Osteoblast (primary cell): ENCODE data around the gene CTNND2. TPM values are rescaled to one million over a fixed set of nuclear protein-coding genes. Genes with fewer than 3 reads are reported as not detected.

Source experiments
- DNase-seq: peaks from one replicate; pipeline ENCODE4 v3.0.0; 2011; ENCODE audit warnings: low spot score, mixed read lengths; ENCODE audit not compliant: insufficient read length; ENCODE audit errors: missing footprints
- H2AFZ ChIP-seq: 2 replicates; pipeline ENCODE4 v1.6.0; 2011; ENCODE audit warnings: mild to moderate bottlenecking, low read length
- H3K27ac ChIP-seq: 2 replicates; pipeline ENCODE4 v1.5.1; 2011; ENCODE audit warnings: mild to moderate bottlenecking, low read depth, low read length, moderate library complexity
- H3K27me3 ChIP-seq: 2 replicates; pipeline ENCODE4 v1.6.0; 2012; ENCODE audit warnings: mild to moderate bottlenecking, control low read depth, inconsistent platforms, low read length, moderate library complexity; ENCODE audit not compliant: insufficient read depth
- H3K36me3 ChIP-seq: 2 replicates; pipeline ENCODE4 v1.5.1; 2011; ENCODE audit warnings: mild to moderate bottlenecking, low read length, control low read depth, moderate library complexity; ENCODE audit not compliant: insufficient read depth
- H3K4me1 ChIP-seq: 2 replicates; pipeline ENCODE4 v1.5.1; 2011; ENCODE audit warnings: mild to moderate bottlenecking, low read length, control low read depth, moderate library complexity; ENCODE audit not compliant: insufficient read depth
- H3K4me2 ChIP-seq: 2 replicates; pipeline ENCODE4 v1.6.0; 2011; ENCODE audit warnings: mild to moderate bottlenecking, low read length; ENCODE audit not compliant: insufficient read depth
- H3K4me3 ChIP-seq: fragments of 200-600 bp; sonication (generic); 3 replicates; pipeline ENCODE4 v1.5.1; 2012; ENCODE audit warnings: mild to moderate bottlenecking, low read length, inconsistent platforms; ENCODE audit not compliant: insufficient read depth
- H3K79me2 ChIP-seq: 2 replicates; pipeline ENCODE4 v1.6.0; 2012; ENCODE audit warnings: mild to moderate bottlenecking, low read length, control low read depth, inconsistent platforms; ENCODE audit not compliant: insufficient read depth
- H3K9me3 ChIP-seq: 2 replicates; pipeline ENCODE4 v1.5.1; 2011; ENCODE audit warnings: low read depth, low read length, control low read depth
- H4K20me1 ChIP-seq: 2 replicates; pipeline ENCODE4 v1.6.0; 2012; ENCODE audit warnings: mild to moderate bottlenecking, low read length, control low read depth; ENCODE audit not compliant: insufficient read depth
- CTCF ChIP-seq: IDR thresholded peaks from 2 replicates; pipeline ENCODE4 v1.5.1; 2011; ENCODE audit warnings: mild to moderate bottlenecking, low read depth, low read length, moderate library complexity; ENCODE audit errors: extremely low read depth
- total RNA-seq: library from RNA; depleted of rRNA; stranded (reverse); fragments of >200 nt; gene quantifications from 2 replicates; pipeline ENCODE4 v1.2.3, GENCODE V29; 2012

Gene CTNND2
- total RNA-seq, 1 donor = not detected

- Histone ChIP-seq H3K4me2 (no peak overlapping the region), H3K36me3 (no peaks in the 10 kb centered on the region), H3K27me3 (no peaks in the 10 kb centered on the region), H2AFZ (no peak overlapping the region), H3K9me3 (no peaks in the 10 kb centered on the region), H4K20me1 (no peaks in the 10 kb centered on the region), H3K4me1 (no peaks in the 10 kb centered on the region), H3K4me3 (no peak overlapping the region), H3K79me2 (no peaks in the 10 kb centered on the region), H3K27ac (no peak overlapping the region)
- no peak for DNase-seq
- TF ChIP-seq CTCF = no peak
Measured at GRCh38 chr5:11429254-11429653, 475.0 kb downstream of the CTNND2 start.

- DNase-seq = no peak
- H3K4me2 ChIP-seq = no peak overlapping the region
- H4K20me1 ChIP-seq = no peaks in the 10 kb centered on the region
- no peak overlapping the region for H3K4me3 ChIP-seq
- no peaks in the 10 kb centered on the region for H3K79me2 ChIP-seq
- H3K27ac ChIP-seq = no peak overlapping the region
- TF ChIP-seq CTCF = no peak
- no peaks in the 10 kb centered on the region for H3K9me3 ChIP-seq
- H3K4me1 ChIP-seq = no peaks in the 10 kb centered on the region
- no peak overlapping the region for H2AFZ ChIP-seq
- H3K36me3 ChIP-seq = no peaks in the 10 kb centered on the region
- H3K27me3 ChIP-seq = no peaks in the 10 kb centered on the region
Measured at GRCh38 chr5:11427569-11427968, 476.7 kb downstream of the CTNND2 start.

- Histone ChIP-seq H3K27me3 (no peaks in the 10 kb centered on the region), H3K36me3 (no peaks in the 10 kb centered on the region), H3K4me1 (no peaks in the 10 kb centered on the region), H3K9me3 (no peaks in the 10 kb centered on the region), H3K27ac (no peak overlapping the region), H3K4me3 (no peak overlapping the region), H2AFZ (no peak overlapping the region), H3K79me2 (no peaks in the 10 kb centered on the region), H3K4me2 (no peak overlapping the region), H4K20me1 (no peaks in the 10 kb centered on the region)
- no peak for DNase-seq
- TF ChIP-seq CTCF = no peak
Measured at GRCh38 chr5:11426442-11426841, 477.8 kb downstream of the CTNND2 start.

- TF ChIP-seq CTCF = no peak
- Histone ChIP-seq H3K27ac (no peak overlapping the region), H3K4me2 (no peak overlapping the region), H3K9me3 (no peaks in the 10 kb centered on the region), H3K4me1 (no peaks in the 10 kb centered on the region), H3K4me3 (no peak overlapping the region), H3K79me2 (no peaks in the 10 kb centered on the region), H3K27me3 (no peaks in the 10 kb centered on the region), H2AFZ (no peak overlapping the region), H3K36me3 (no peaks in the 10 kb centered on the region), H4K20me1 (no peaks in the 10 kb centered on the region)
- DNase-seq = no peak
Measured at GRCh38 chr5:11422342-11422741, 481.9 kb downstream of the CTNND2 start.
